Stomach (tissue), 4 donors: ENCODE measurements around the gene RSPH4A.
"Not testable (repeated sequence)": the region's sequence is repeated elsewhere in the genome, so short reads cannot be mapped to it uniquely, and the experiment has no call there.

Experiments used
- POLR2A ChIP-seq, 4 donors: fragments of 450-650 bp; IDR thresholded peaks; one replicate each; pipeline ENCODE4 v1.6.1; 2016; ENCODE audit warnings: antibody characterized with exemption in 4 of 4, control low read depth in 2 of 4, mild to moderate bottlenecking in 1 of 4, moderate library complexity in 1 of 4
- TF ChIP-seq, protein P1 (sequence below), 7 experiments: fragments of 450-650 bp in 4 of 7; fragments of 200-600 bp in 3 of 7; sonication (generic) in 3 of 7; IDR thresholded peaks; one replicate each; pipeline ENCODE4 v1.5.1; 2016 to 2019; ENCODE audit warnings: antibody characterized with exemption in 7 of 7, control low read depth in 2 of 7, mild to moderate bottlenecking in 1 of 7

DNA sequence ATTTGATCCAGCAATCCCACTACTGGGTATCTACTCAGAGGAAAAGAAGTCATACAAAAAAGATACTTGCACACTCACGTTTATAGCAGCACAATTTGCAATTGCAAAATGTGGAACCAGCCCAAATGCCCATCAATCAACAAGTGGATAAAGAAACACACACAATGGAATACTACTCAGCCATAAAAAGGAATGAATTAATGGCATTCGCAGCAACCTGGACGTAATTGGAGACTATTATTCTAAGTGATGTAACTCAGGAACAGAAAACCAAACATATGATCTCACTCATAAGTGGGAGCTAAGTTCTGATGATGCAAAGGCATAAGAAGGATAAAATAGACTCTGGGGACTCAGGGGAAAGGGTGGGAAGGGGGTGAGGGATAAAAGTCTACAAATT lies 11.4 kb upstream of the RSPH4A start:
- TF ChIP-seq POLR2A (IDR thresholded peaks at IDR 0.05): not testable (repeated sequence)
- TF ChIP-seq, protein P1, sequence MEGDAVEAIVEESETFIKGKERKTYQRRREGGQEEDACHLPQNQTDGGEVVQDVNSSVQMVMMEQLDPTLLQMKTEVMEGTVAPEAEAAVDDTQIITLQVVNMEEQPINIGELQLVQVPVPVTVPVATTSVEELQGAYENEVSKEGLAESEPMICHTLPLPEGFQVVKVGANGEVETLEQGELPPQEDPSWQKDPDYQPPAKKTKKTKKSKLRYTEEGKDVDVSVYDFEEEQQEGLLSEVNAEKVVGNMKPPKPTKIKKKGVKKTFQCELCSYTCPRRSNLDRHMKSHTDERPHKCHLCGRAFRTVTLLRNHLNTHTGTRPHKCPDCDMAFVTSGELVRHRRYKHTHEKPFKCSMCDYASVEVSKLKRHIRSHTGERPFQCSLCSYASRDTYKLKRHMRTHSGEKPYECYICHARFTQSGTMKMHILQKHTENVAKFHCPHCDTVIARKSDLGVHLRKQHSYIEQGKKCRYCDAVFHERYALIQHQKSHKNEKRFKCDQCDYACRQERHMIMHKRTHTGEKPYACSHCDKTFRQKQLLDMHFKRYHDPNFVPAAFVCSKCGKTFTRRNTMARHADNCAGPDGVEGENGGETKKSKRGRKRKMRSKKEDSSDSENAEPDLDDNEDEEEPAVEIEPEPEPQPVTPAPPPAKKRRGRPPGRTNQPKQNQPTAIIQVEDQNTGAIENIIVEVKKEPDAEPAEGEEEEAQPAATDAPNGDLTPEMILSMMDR (IDR thresholded peaks at IDR 0.05): not testable (repeated sequence)
